Chondrocyte (in vitro differentiated cells): Measurements from ENCODE around the gene MAGEB2. TPM values are rescaled to one million over a fixed set of nuclear protein-coding genes. Genes with fewer than 3 reads are reported as not detected.
A peak's percentile ranks its signal among the peaks of the same experiment; 100 is the strongest.

Source experiments
- DNase-seq: peaks from one replicate; pipeline ENCODE4 v3.0.0; 2021; ENCODE audit warnings: mixed read lengths, low spot score
- H3K27ac Mint-ChIP-seq: one replicate; pipeline ENCODE4 v1.8.0; 2021; ENCODE audit warnings: mild to moderate bottlenecking, moderate library complexity, mixed read lengths; ENCODE audit not compliant: unreplicated experiment
- H3K27me3 Mint-ChIP-seq: 2 replicates; pipeline ENCODE4 v1.8.0; 2021; ENCODE audit warnings: low read depth, mixed read lengths
- H3K36me3 Mint-ChIP-seq: 2 replicates; pipeline ENCODE4 v1.8.0; 2021; ENCODE audit warnings: low read depth, mixed read lengths
- H3K4me1 Mint-ChIP-seq: 2 replicates; pipeline ENCODE4 v1.8.0; 2021; ENCODE audit warnings: low read depth, mild to moderate bottlenecking, mixed read lengths
- H3K4me3 Mint-ChIP-seq: one replicate; pipeline ENCODE4 v1.8.0; 2021; ENCODE audit warnings: mild to moderate bottlenecking, moderate library complexity, mixed read lengths; ENCODE audit not compliant: unreplicated experiment
- H3K9me3 Mint-ChIP-seq: 2 replicates; pipeline ENCODE4 v1.8.0; 2021; ENCODE audit warnings: low read depth, mixed read lengths
- CTCF ChIP-seq: fragments of 200-600 bp; sonication (generic); IDR thresholded peaks from 2 replicates; pipeline ENCODE4 v1.5.0; 2021; ENCODE audit warnings: antibody characterized with exemption, mild to moderate bottlenecking, moderate library complexity
- total RNA-seq: library from RNA; stranded (reverse); gene quantifications from 3 replicates; pipeline ENCODE4 v1.2.1, GENCODE V29; 2021

Gene MAGEB2
- total RNA-seq, 1 donor from 2014 or later: not detected

GRCh38 chrX:30248854-30249253, 33.5 kb downstream of the MAGEB2 start:
- H3K4me1 Mint-ChIP-seq: no peaks in the 10 kb centered on the region

GRCh38 chrX:30253257-30253656, 37.9 kb downstream of the MAGEB2 start:
- Mint-ChIP-seq H3K9me3 (peaks cover 9% of the 10 kb centered on the region), H3K27ac (no peak overlapping the region), H3K4me1 (no peaks in the 10 kb centered on the region), H3K36me3 (no peaks in the 10 kb centered on the region), H3K27me3 (peaks cover 11% of the 10 kb centered on the region), H3K4me3 (no peak overlapping the region)
- TF ChIP-seq CTCF: no peak
- peak; percentile 21 for DNase-seq

More at GRCh38 chrX:30248854-30249253, 33.5 kb downstream of the MAGEB2 start:
- Mint-ChIP-seq H3K27ac (no peak overlapping the region), H3K4me3 (no peak overlapping the region), H3K36me3 (no peaks in the 10 kb centered on the region), H3K9me3 (no peaks in the 10 kb centered on the region), H3K27me3 (peaks cover 10% of the 10 kb centered on the region)
- no peak for DNase-seq
- TF ChIP-seq CTCF: no peak

GRCh38 chrX:30259927-30260326, 44.6 kb downstream of the MAGEB2 start:
- Mint-ChIP-seq H3K9me3 (peaks cover 9% of the 10 kb centered on the region), H3K4me3 (no peak overlapping the region), H3K36me3 (no peaks in the 10 kb centered on the region), H3K4me1 (no peaks in the 10 kb centered on the region), H3K27ac (no peak overlapping the region), H3K27me3 (peaks cover 20% of the 10 kb centered on the region)
- no peak for DNase-seq
- no peak for TF ChIP-seq CTCF

GRCh38 chrX:30261012-30261411, 45.6 kb downstream of the MAGEB2 start:
- no peak for TF ChIP-seq CTCF
- Mint-ChIP-seq H3K4me3 (no peak overlapping the region), H3K36me3 (no peaks in the 10 kb centered on the region), H3K27ac (no peak overlapping the region), H3K4me1 (no peaks in the 10 kb centered on the region), H3K9me3 (peaks cover 2% of the 10 kb centered on the region), H3K27me3 (peaks cover 27% of the 10 kb centered on the region)
- no peak for DNase-seq

GRCh38 chrX:30262763-30263162, 47.4 kb downstream of the MAGEB2 start:
- H3K4me3 Mint-ChIP-seq: no peak overlapping the region

More at GRCh38 chrX:30262763-30263162, 47.4 kb downstream of the MAGEB2 start:
- Mint-ChIP-seq H3K9me3 (no peaks in the 10 kb centered on the region), H3K27ac (no peak overlapping the region), H3K4me1 (no peaks in the 10 kb centered on the region), H3K27me3 (peaks cover 29% of the 10 kb centered on the region), H3K36me3 (no peaks in the 10 kb centered on the region)
- no peak for DNase-seq
- no peak for TF ChIP-seq CTCF

Other genes starting within 250 kb of the MAGEB2 start
- not detected in 3 replicates for gene MAGEB3, start 15.1 kb downstream of the MAGEB2 start, total RNA-seq
- not detected in 3 replicates for gene MAGEB4, start 26.4 kb downstream of the MAGEB2 start, total RNA-seq
- not detected in 3 replicates for gene MAGEB1, start 31.6 kb downstream of the MAGEB2 start, total RNA-seq
- gene NR0B1, start 93.8 kb downstream of the MAGEB2 start, total RNA-seq: not detected in 3 replicates